HG03342 (cell line): ENCODE results near the gene CT45A7.
"Not testable (repeated sequence)": the region's sequence is repeated elsewhere in the genome, so short reads cannot be mapped to it uniquely, and the experiment has no call there.

Experiments used
- ATAC-seq: cut with Tn5 transposase; IDR thresholded peaks from one replicate; pipeline ENCODE4 v1.9.1; 2021; ENCODE audit warnings: mild to moderate bottlenecking, moderate library complexity; ENCODE audit not compliant: unreplicated experiment

Gene CT45A7

DNA sequence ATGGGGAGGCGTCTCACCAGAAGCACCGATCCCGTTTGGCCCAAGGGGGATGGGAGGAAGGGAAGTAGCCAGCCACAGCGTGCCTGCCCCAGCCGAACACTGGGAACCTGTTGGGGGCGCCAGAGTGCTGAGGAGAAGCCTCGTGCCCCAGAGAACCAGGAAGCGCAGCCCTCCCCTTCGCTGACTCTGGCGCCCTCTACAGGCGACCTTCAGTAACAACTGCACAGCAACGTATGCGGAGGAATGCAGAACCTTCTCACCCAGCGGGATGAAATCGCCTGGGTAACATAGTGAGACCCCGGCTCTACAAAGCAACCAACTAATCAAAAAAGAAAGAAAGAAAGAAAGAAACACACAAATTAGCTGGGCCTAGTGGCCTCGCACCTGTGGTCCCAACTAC lies at the start of gene CT45A7:
Gene CT45A7 (minus strand): TSS at position 101 of the 400 bp plus-strand sequence. CDS start 3,747 bp downstream, outside the sequence.
- not testable (repeated sequence) for ATAC-seq

- ATAC-seq: not testable (repeated sequence)
Measured at GRCh38 chrX:135882741-135883140, 45.7 kb upstream of the CT45A7 start.

GRCh38 chrX:135871712-135872111 lies 34.6 kb upstream of the CT45A7 start, which contains the start of gene CT45A9:
Gene CT45A9 (minus strand): TSS chrX:135871812. CDS start chrX:135868061, 3,751 bp downstream.
- not testable (repeated sequence) for ATAC-seq

DNA sequence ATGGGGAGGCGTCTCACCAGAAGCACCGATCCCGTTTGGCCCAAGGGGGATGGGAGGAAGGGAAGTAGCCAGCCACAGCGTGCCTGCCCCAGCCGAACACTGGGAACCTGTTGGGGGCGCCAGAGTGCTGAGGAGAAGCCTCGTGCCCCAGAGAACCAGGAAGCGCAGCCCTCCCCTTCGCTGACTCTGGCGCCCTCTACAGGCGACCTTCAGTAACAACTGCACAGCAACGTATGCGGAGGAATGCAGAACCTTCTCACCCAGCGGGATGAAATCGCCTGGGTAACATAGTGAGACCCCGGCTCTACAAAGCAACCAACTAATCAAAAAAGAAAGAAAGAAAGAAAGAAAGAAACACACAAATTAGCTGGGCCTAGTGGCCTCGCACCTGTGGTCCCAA lies 17.4 kb upstream of the CT45A7 start, which contains the start of gene CT45A8:
Gene CT45A8 (minus strand): TSS at position 101 of the 400 bp plus-strand sequence. CDS start 3,755 bp downstream, outside the sequence.
- ATAC-seq: not testable (repeated sequence)

- ATAC-seq: not testable (repeated sequence)
Measured at GRCh38 chrX:135819912-135820311, 17.2 kb downstream of the CT45A7 start, which contains the start of gene CT45A2. Gene CT45A2 (minus strand): TSS chrX:135820012. CDS start chrX:135816265, 3,747 bp downstream.

GRCh38 chrX:135802687-135803086 lies 34.4 kb downstream of the CT45A7 start, which contains the start of gene CT45A6:
Gene CT45A6 (minus strand): TSS chrX:135802787. CDS start chrX:135798993, 3,794 bp downstream.
- ATAC-seq: not testable (repeated sequence)

DNA sequence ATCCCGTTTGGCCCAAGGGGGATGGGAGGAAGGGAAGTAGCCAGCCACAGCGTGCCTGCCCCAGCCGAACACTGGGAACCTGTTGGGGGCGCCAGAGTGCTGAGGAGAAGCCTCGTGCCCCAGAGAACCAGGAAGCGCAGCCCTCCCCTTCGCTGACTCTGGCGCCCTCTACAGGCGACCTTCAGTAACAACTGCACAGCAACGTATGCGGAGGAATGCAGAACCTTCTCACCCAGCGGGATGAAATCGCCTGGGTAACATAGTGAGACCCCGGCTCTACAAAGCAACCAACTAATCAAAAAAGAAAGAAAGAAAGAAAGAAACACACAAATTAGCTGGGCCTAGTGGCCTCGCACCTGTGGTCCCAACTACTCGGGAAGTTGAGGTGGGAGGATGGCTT lies 51.7 kb downstream of the CT45A7 start, which contains the start of gene CT45A5:
Gene CT45A5 (minus strand): TSS at position 101 of the 400 bp plus-strand sequence. CDS start 3,774 bp downstream, outside the sequence.
- ATAC-seq: not testable (repeated sequence)
